BJ (cell line): ENCODE data around the gene PREB. TPM values are rescaled to one million over a fixed set of nuclear protein-coding genes. Genes with fewer than 3 reads are reported as not detected.

Experiments
- CTCF ChIA-PET: fragments of 350-600 bp; formaldehyde crosslinking; extraction: SDS; loops from one replicate; lab custom pipeline; 2021; ENCODE audit warnings: antibody characterized with exemption, inconsistent platforms; lab: Yijun Ruan, JAX
- POLR2A ChIA-PET: fragments of 300-600 bp; sonication (Branson Sonifier 250); formaldehyde crosslinking; extraction: SDS; loops from one replicate; lab custom pipeline; 2021; ENCODE audit warnings: antibody characterized with exemption; lab: Charles Lee
- DNase-seq: peaks from one replicate; pipeline ENCODE4 v3.0.0-alpha.2; 2011; ENCODE audit warnings: low read depth
- H3K27me3 ChIP-seq: 2 replicates; pipeline ENCODE4 v1.6.0; 2011; ENCODE audit warnings: low read length; ENCODE audit not compliant: control insufficient read depth, insufficient read depth
- H3K36me3 ChIP-seq: 2 replicates; pipeline ENCODE4 v1.5.1; 2011; ENCODE audit warnings: low read length; ENCODE audit not compliant: control insufficient read depth, insufficient read depth
- H3K4me3 ChIP-seq: 2 replicates; pipeline ENCODE4 v1.5.1; 2011; ENCODE audit warnings: low read depth, mild to moderate bottlenecking, control low read depth, low read length
- polyA plus RNA-seq: library from polyadenylated mRNA; depleted of rRNA; stranded (reverse); fragments of >200 nt; gene quantifications from 2 replicates; pipeline ENCODE4 v1.2.3, GENCODE V29; 2011
- TF ChIP-seq, protein P1 (sequence below): IDR thresholded peaks from 2 replicates; pipeline ENCODE4 v1.5.1; 2011; ENCODE audit warnings: low read depth, mild to moderate bottlenecking, control low read depth, inconsistent platforms, low read length, moderate library complexity; ENCODE audit not compliant: insufficient read depth

The PREB gene
- polyA plus RNA-seq, 1 experiment, result 84.0 TPM

GRCh38 chr2:27133195-27133875 is 1.1 kb downstream of the PREB start:
- no peaks in the 10 kb centered on the region for H3K27me3 ChIP-seq
- peak overlapping the region; percentile 82 for H3K4me3 ChIP-seq
- ChIA-PET CTCF (interaction anchor here (0.7 to 2.1 kb wide), 10 partner anchors 9 to 170 kb away, joined by 3 to 9 read pairs (median 5); partner anchors contain the start of gene ABHD1), POLR2A (no interaction called here)
- DNase-seq, result no peak
- H3K36me3 ChIP-seq, result peaks cover 19% of the 10 kb centered on the region
- TF ChIP-seq, protein P1, sequence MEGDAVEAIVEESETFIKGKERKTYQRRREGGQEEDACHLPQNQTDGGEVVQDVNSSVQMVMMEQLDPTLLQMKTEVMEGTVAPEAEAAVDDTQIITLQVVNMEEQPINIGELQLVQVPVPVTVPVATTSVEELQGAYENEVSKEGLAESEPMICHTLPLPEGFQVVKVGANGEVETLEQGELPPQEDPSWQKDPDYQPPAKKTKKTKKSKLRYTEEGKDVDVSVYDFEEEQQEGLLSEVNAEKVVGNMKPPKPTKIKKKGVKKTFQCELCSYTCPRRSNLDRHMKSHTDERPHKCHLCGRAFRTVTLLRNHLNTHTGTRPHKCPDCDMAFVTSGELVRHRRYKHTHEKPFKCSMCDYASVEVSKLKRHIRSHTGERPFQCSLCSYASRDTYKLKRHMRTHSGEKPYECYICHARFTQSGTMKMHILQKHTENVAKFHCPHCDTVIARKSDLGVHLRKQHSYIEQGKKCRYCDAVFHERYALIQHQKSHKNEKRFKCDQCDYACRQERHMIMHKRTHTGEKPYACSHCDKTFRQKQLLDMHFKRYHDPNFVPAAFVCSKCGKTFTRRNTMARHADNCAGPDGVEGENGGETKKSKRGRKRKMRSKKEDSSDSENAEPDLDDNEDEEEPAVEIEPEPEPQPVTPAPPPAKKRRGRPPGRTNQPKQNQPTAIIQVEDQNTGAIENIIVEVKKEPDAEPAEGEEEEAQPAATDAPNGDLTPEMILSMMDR, result no peak

DNA sequence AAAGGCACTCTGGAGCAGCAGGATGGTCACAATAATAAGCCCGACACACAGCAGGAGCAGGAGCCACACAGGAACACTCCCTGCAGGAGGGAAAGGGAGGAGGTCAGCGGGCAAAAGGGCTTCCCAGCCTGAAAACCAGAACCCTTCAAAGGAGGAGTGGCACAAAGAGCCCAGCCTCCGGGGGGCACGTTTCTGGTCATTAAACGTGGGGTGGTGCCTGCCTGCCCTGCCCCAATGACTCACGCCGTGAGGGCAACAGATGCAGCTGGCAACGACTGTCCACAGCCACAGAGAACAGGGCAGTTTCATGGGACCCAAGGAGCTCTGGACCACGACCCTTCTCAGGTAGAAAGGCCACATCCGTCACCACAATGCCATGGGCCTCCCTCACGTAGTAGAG is 3.0 kb downstream of the PREB start:
- ChIA-PET CTCF (interaction anchor here (0.7 kb wide), 1 partner anchor 33 kb away, joined by 4 read pairs; no protein-coding TSS in a partner anchor), POLR2A (no interaction called here)
- no peaks in the 10 kb centered on the region for H3K27me3 ChIP-seq
- no peak for DNase-seq
- no peak overlapping the region for H3K4me3 ChIP-seq
- H3K36me3 ChIP-seq, result peaks cover 19% of the 10 kb centered on the region
- TF ChIP-seq, protein P1, result no peak

DNA sequence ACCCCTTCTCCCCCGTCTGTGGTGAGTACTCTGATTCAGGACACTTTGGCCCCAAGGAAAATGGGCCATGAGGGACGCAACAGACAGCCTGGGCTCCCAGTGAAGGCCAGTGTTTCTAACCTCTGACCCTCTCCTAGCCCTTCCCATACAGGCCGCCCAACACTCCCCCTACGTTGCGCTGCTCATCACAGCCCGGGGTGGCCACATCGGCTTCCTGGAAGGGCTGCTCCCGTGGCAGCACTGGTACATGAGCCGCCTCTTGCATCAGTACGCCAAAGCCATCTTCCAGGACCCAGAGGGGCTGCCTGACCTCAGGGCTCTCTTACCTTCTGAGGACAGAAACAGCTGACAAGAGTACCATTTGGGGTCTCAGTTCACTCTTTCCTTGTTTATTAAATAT is 4.0 kb downstream of the PREB start:
- H3K36me3 ChIP-seq, result peaks cover 19% of the 10 kb centered on the region
- TF ChIP-seq, protein P1, result no peak

GRCh38 chr2:27128668-27129571 is 5.5 kb downstream of the PREB start:
- Histone ChIP-seq H3K36me3 (peaks cover 19% of the 10 kb centered on the region), H3K27me3 (no peaks in the 10 kb centered on the region), H3K4me3 (no peak overlapping the region)
- TF ChIP-seq, protein P1, result no peak
- ChIA-PET CTCF (no interaction called here), POLR2A (no interaction called here)
- no peak for DNase-seq

More for the DNA sequence above, 4.0 kb downstream of the PREB start:
- no peak overlapping the region for H3K4me3 ChIP-seq
- ChIA-PET POLR2A (no interaction called here), CTCF (no interaction called here)
- no peaks in the 10 kb centered on the region for H3K27me3 ChIP-seq
- no peak for DNase-seq
